HL-60 (cell line): Measurements from ENCODE around the gene CXXC5.

Experiments
- DNase-seq, 2 experiments: peaks; one replicate each; pipeline ENCODE4 v3.0.0-alpha.2; 2010 to 2020; ENCODE audit warnings: low read depth in 1 of 2, low spot score in 1 of 2
- H3K27ac ChIP-seq: fragments of 250-450 bp; sonication (Bioruptor Pico); replicated peaks from 2 replicates; pipeline ENCODE4 v1.5.1; 2020; ENCODE audit warnings: mild to moderate bottlenecking, moderate library complexity
- H3K27me3 ChIP-seq: fragments of 250-450 bp; sonication (Bioruptor Pico); 2 replicates; pipeline ENCODE4 v1.5.1; 2021; ENCODE audit warnings: mild to moderate bottlenecking, moderate library complexity; ENCODE audit not compliant: insufficient read depth, poor library complexity, severe bottlenecking
- H3K4me3 ChIP-seq: replicated peaks from 2 replicates; pipeline ENCODE4 v1.5.1; 2011; ENCODE audit warnings: mild to moderate bottlenecking, control low read depth, low read length; ENCODE audit not compliant: insufficient read depth
- CTCF ChIP-seq: IDR thresholded peaks from one replicate; pipeline ENCODE4 v1.5.1; 2011; ENCODE audit warnings: low read length, control low read depth, inconsistent platforms; ENCODE audit not compliant: insufficient read depth
- GABPA ChIP-seq: IDR thresholded peaks from 2 replicates; pipeline ENCODE4 v1.6.1; 2012; ENCODE audit warnings: low read depth
- POLR2AphosphoS5 ChIP-seq: IDR thresholded peaks from 2 replicates; pipeline ENCODE4 v1.6.1; 2012; ENCODE audit warnings: low read depth
- REST ChIP-seq: IDR thresholded peaks from 2 replicates; pipeline ENCODE4 v1.6.1; 2012; ENCODE audit warnings: low read depth; ENCODE audit not compliant: insufficient replicate concordance
- SPI1 ChIP-seq: IDR thresholded peaks from 2 replicates; pipeline ENCODE4 v1.6.1; 2012; ENCODE audit warnings: low read depth, mild to moderate bottlenecking, borderline replicate concordance

CXXC5 gene

GRCh38 chr5:139684350-139684880, 36.3 kb downstream of the CXXC5 start:
- no peak overlapping the region for H3K4me3 ChIP-seq
- no peaks in the 10 kb centered on the region for H3K27me3 ChIP-seq
- TF ChIP-seq CTCF (no peak), REST (no peak), POLR2AphosphoS5 (0 out of 2 replicates have a peak, but pooled peaks have one; percentile 22)
- DNase-seq: no peak
- H3K27ac ChIP-seq: no peak overlapping the region

- Histone ChIP-seq H3K4me3 (no peak overlapping the region), H3K27me3 (no peaks in the 10 kb centered on the region), H3K27ac (no peak overlapping the region)
- no peak for DNase-seq
- no peak for TF ChIP-seq REST
- peak; percentile 40; the same call in 1 of the 2 replicates for TF ChIP-seq POLR2AphosphoS5
Measured at GRCh38 chr5:139684881-139685749, 37.0 kb downstream of the CXXC5 start.

- H3K4me3 ChIP-seq: no peak overlapping the region
- DNase-seq: no peak
- no peak overlapping the region for H3K27ac ChIP-seq
- no peaks in the 10 kb centered on the region for H3K27me3 ChIP-seq
- no peak; the same call in 1 of the 2 replicates for TF ChIP-seq POLR2AphosphoS5
- no peak for TF ChIP-seq GABPA
- no peak for TF ChIP-seq REST
Measured at GRCh38 chr5:139685886-139686285, 37.7 kb downstream of the CXXC5 start.

- TF ChIP-seq GABPA (no peak), CTCF (no peak), SPI1 (no peak), POLR2AphosphoS5 (no peak), REST (no peak)
- Histone ChIP-seq H3K27me3 (no peaks in the 10 kb centered on the region), H3K27ac (no peak overlapping the region), H3K4me3 (no peak overlapping the region)
- no peak for DNase-seq
Measured at GRCh38 chr5:139686356-139686705, 38.2 kb downstream of the CXXC5 start.
